CD4-positive, alpha-beta T cell (primary cell): ENCODE measurements around the gene IKBIP. TPM values are rescaled to one million over a fixed set of nuclear protein-coding genes. Genes with fewer than 3 reads are reported as not detected.
A peak's percentile ranks its signal among the peaks of the same experiment; 100 is the strongest.

ENCODE experiments used
- ATAC-seq: fragments of 200-7000 bp; cut with Tn5 transposase; one replicate; pipeline ENCODE4 v1.10.0; 2022; ENCODE audit warnings: mild to moderate bottlenecking; ENCODE audit not compliant: poor library complexity
- CTCF ChIA-PET: fragments of 350-600 bp; sonication (Branson Sonifier 250); formaldehyde crosslinking; loops from one replicate; lab custom pipeline; 2021; ENCODE audit warnings: antibody characterized with exemption, inconsistent platforms; lab: Charles Lee
- POLR2A ChIA-PET: fragments of 350-600 bp; sonication (Branson Sonifier 250); formaldehyde crosslinking; loops from one replicate; lab custom pipeline; 2021; ENCODE audit warnings: antibody characterized with exemption, inconsistent platforms; lab: Charles Lee
- DNase-seq, 14 experiments: peaks; one replicate each; pipeline ENCODE4 v3.0.0-alpha.2; 2013 to 2020; ENCODE audit warnings: mixed read lengths in 2 of 14
- H3K27ac ChIP-seq, 2 donors: one replicate each; pipeline versions ENCODE4 v1.5.1 to v1.7.0; 2013; ENCODE audit warnings: low read length in 2 of 2, low read depth in 1 of 2, mild to moderate bottlenecking in 1 of 2
- H3K27me3 ChIP-seq, 2 experiments: 1 replicate in 1 of 2; 2 replicates in 1 of 2; pipeline versions ENCODE4 v1.6.1 to v1.7.0; 2013; ENCODE audit warnings: low read length in 2 of 2, control low read depth in 1 of 2, mild to moderate bottlenecking in 1 of 2, moderate library complexity in 1 of 2; ENCODE audit not compliant: insufficient read depth in 2 of 2, control insufficient read depth in 1 of 2
- H3K36me3 ChIP-seq: one replicate; pipeline ENCODE4 v1.6.1; 2013; ENCODE audit warnings: low read length, control low read depth; ENCODE audit not compliant: insufficient read depth
- H3K4me1 ChIP-seq: one replicate; pipeline ENCODE4 v1.6.1; 2013; ENCODE audit warnings: low read length, control low read depth; ENCODE audit not compliant: insufficient read depth
- H3K4me3 ChIP-seq: one replicate; pipeline ENCODE4 v1.5.1; 2013; ENCODE audit warnings: mild to moderate bottlenecking, low read length, moderate library complexity
- H3K9me3 ChIP-seq, 2 experiments: 1 replicate in 1 of 2; 2 replicates in 1 of 2; pipeline versions ENCODE4 v1.6.1 to v1.7.0; 2013; ENCODE audit warnings: low read length in 2 of 2, mild to moderate bottlenecking in 2 of 2, control low read depth in 1 of 2, moderate library complexity in 1 of 2; ENCODE audit not compliant: control insufficient read depth in 1 of 2, insufficient read depth in 1 of 2
- H3K27ac Mint-ChIP-seq: one replicate; pipeline ENCODE4 v1.8.0; 2020; ENCODE audit warnings: mixed read lengths
- H3K27me3 Mint-ChIP-seq: one replicate; pipeline ENCODE4 v1.8.0; 2021; ENCODE audit warnings: mixed read lengths
- H3K36me3 Mint-ChIP-seq: one replicate; pipeline ENCODE4 v1.8.0; 2021; ENCODE audit warnings: low read depth, mixed read lengths
- H3K4me1 Mint-ChIP-seq: one replicate; pipeline ENCODE4 v1.8.0; 2021; ENCODE audit warnings: low read depth, mixed read lengths
- H3K4me3 Mint-ChIP-seq: one replicate; pipeline ENCODE4 v1.8.0; 2020; ENCODE audit warnings: mild to moderate bottlenecking, mixed read lengths
- H3K9me3 Mint-ChIP-seq: one replicate; pipeline ENCODE4 v1.8.0; 2020; ENCODE audit warnings: mixed read lengths
- intact Hi-C, 2 experiments: fragments of 100-400 bp; cut with DNase I in 1 of 2; cut with micrococcal nuclease in 1 of 2; formaldehyde crosslinking; loops; one replicate each; pipeline versions ENCODE4 v1.15.1 to v1.9.0; 2023 to 2025; cut with DNase I, micrococcal nuclease
- total RNA-seq, 174 experiments: library from RNA in 2 of 174; stranded (reverse) in 2 of 174; gene quantifications; one replicate each; pipeline ENCODE4 v1.2.3 and lab custom pipeline; 2021 to 2026
- TF ChIP-seq, protein P1 (sequence below): fragments of 200-600 bp; IDR thresholded peaks from one replicate; pipeline ENCODE4 v1.8.0; 2022; ENCODE audit warnings: antibody characterized with exemption, mild to moderate bottlenecking

IKBIP gene
- total RNA-seq, 2 experiments from 2014 or later = 0.56 to 0.82 TPM

DNA sequence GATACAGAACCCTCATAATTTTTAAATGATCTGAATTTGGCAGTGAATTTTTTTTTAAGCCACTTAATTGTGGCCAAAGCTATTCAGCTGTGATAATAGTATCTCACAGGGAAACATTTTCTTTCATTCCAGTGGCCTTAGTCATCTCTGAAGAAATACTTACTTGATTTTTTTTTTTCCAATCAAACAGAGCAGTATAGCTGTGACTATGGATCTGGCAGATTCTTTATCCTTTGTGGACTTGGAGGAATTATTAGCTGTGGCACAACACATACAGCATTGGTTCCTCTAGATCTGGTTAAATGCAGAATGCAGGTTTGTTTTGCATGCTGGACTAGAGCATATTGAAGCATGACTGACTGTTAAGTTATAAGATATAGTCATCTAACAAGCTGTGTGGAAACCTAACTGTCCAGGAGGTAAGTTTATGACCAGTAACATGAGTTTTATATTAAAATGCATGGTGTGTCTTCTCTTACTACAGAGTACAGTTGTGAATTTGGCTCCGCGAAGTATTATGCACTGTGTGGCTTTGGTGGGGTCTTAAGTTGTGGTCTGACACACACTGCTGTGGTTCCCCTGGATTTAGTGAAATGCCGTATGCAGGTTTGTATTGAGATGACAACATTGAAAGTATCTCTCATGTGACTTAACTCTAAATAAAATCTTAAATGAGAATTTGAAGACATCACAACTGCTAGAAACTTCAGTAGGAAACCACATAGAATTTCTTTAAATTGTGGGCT lies 49.2 kb downstream of the IKBIP start:
- POLR2A ChIA-PET = interaction anchor here (2.8 to 6.3 kb wide), 4 partner anchors 7 to 104 kb away, joined by 13 to 70 read pairs (median 32); partner anchors contain the start of genes APAF1, IKBIP and TMPO
- peak in 2 of 14 experiments; percentile 39 to 47 for DNase-seq
- ATAC-seq = no peak
- Mint-ChIP-seq H3K4me3 (peak overlapping the region; percentile 95), H3K36me3 (peaks cover 71% of the 10 kb centered on the region), H3K4me1 (peaks cover 39% of the 10 kb centered on the region), H3K27ac (peak overlapping the region; percentile 93), H3K27me3 (no peaks in the 10 kb centered on the region), H3K9me3 (no peaks in the 10 kb centered on the region)
- peaks cover 40% of the 10 kb centered on the region for H3K36me3 ChIP-seq
- H3K4me3 ChIP-seq = peak overlapping the region; percentile 97
- intact Hi-C loops = no loop called here
- TF ChIP-seq, protein P1, sequence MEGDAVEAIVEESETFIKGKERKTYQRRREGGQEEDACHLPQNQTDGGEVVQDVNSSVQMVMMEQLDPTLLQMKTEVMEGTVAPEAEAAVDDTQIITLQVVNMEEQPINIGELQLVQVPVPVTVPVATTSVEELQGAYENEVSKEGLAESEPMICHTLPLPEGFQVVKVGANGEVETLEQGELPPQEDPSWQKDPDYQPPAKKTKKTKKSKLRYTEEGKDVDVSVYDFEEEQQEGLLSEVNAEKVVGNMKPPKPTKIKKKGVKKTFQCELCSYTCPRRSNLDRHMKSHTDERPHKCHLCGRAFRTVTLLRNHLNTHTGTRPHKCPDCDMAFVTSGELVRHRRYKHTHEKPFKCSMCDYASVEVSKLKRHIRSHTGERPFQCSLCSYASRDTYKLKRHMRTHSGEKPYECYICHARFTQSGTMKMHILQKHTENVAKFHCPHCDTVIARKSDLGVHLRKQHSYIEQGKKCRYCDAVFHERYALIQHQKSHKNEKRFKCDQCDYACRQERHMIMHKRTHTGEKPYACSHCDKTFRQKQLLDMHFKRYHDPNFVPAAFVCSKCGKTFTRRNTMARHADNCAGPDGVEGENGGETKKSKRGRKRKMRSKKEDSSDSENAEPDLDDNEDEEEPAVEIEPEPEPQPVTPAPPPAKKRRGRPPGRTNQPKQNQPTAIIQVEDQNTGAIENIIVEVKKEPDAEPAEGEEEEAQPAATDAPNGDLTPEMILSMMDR = no peak
- H3K4me1 ChIP-seq = peaks cover 22% of the 10 kb centered on the region
- no peaks in the 10 kb centered on the region for H3K27me3 ChIP-seq
- CTCF ChIA-PET = interaction anchor here (1.3 to 4.0 kb wide), 3 partner anchors 29 to 79 kb away, joined by 4 to 16 read pairs (median 5); partner anchors contain the start of gene IKBIP
- no peaks in the 10 kb centered on the region for H3K9me3 ChIP-seq
- H3K27ac ChIP-seq = no peak overlapping the region

DNA sequence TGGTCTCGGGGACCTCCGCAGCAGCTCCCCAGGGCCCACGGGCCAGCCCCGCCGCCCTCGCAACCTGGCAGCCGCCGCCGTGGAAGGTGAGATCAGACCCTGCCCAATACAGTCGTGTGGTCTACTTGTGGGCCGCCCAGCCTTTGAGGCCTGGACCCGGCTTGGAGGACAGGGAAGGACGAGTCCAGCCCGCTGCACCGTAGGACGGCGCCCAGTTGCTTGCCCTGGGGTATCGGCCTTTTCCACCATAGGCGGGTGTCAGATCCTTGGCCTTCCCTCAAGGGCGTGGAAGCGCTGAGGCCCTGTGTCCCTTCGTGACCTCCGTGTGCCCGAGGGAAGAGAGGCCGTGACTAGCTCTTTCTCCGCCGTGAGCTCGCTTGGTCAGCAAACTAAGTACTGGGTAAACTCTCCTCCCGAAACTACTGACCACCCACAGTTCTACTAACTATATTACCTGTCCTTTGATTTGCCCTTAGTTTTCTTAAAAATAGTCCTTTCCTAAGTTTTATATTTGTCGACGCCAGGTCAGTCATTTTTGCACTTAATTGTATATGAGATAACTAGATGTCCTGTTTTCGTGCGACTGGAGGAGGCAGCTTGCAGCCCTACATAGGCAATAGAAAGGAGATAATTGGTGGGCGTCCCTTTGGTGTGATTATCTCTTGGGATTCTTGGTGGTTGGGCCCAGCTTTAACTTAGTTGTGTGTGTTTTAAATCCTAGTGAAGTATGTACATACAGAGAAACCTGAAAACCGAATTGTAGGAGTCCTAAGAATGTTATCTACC lies 50.3 kb downstream of the IKBIP start:
- POLR2A ChIA-PET = interaction anchor here (0.7 to 6.3 kb wide), 18 partner anchors 8 to 1687 kb away, joined by 3 to 70 read pairs (median 5); partner anchors contain the start of genes APAF1, IKBIP, NEDD1 and TMPO
- Mint-ChIP-seq H3K9me3 (no peaks in the 10 kb centered on the region), H3K27ac (peak overlapping the region; percentile 93), H3K27me3 (no peaks in the 10 kb centered on the region), H3K4me1 (peaks cover 39% of the 10 kb centered on the region), H3K4me3 (peak overlapping the region; percentile 95), H3K36me3 (peaks cover 60% of the 10 kb centered on the region)
- intact Hi-C loops = loop anchor here (1.0 to 5.0 kb wide), 3 partner anchors 51 to 92 kb away; partner anchors contain the start of genes APAF1 (in 1 of the 2) and TMPO (in 1 of the 2)
- Histone ChIP-seq H3K9me3 (no peaks in the 10 kb centered on the region), H3K4me1 (peaks cover 22% of the 10 kb centered on the region), H3K36me3 (peaks cover 29% of the 10 kb centered on the region), H3K4me3 (peak overlapping the region; percentile 97), H3K27ac (peak overlapping the region; percentile 90 to 98), H3K27me3 (no peaks in the 10 kb centered on the region)
- no peak for ATAC-seq
- TF ChIP-seq, protein P1 = no peak
- CTCF ChIA-PET = interaction anchor here (0.6 to 4.0 kb wide), 5 partner anchors 28 to 78 kb away, joined by 3 to 16 read pairs (median 5); partner anchors contain the start of gene IKBIP
- DNase-seq = peak in 7 of 14 experiments; percentile 1 to 30 (median 21)
